Ammon's horn (tissue), 1 donor: ENCODE data around the gene HIVEP3.

Experiments
- DNase-seq: peaks from one replicate; pipeline ENCODE4 v3.0.0-alpha.2; 2016; ENCODE audit warnings: low spot score

The HIVEP3 gene

DNA sequence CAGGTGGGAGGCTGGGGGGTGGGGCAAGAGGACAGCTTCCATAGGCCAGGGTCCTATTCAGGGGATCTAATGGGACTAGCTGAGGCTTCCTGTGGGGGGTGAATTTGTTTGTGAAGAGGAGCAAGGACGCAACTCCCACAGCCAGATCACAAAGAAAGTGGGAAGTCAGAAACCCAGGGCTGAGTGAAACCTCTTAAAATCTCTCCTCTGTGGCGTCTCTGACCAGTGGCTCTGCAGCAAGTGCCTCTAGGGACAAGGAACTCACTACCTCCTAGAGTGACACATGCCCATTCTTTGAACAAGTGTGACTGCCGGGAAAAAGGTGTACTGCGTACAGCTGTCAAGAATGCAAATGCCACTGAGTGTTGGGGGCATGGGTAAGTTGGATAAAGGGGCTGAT is 187.9 kb downstream of the HIVEP3 start:
- DNase-seq: no peak

DNA sequence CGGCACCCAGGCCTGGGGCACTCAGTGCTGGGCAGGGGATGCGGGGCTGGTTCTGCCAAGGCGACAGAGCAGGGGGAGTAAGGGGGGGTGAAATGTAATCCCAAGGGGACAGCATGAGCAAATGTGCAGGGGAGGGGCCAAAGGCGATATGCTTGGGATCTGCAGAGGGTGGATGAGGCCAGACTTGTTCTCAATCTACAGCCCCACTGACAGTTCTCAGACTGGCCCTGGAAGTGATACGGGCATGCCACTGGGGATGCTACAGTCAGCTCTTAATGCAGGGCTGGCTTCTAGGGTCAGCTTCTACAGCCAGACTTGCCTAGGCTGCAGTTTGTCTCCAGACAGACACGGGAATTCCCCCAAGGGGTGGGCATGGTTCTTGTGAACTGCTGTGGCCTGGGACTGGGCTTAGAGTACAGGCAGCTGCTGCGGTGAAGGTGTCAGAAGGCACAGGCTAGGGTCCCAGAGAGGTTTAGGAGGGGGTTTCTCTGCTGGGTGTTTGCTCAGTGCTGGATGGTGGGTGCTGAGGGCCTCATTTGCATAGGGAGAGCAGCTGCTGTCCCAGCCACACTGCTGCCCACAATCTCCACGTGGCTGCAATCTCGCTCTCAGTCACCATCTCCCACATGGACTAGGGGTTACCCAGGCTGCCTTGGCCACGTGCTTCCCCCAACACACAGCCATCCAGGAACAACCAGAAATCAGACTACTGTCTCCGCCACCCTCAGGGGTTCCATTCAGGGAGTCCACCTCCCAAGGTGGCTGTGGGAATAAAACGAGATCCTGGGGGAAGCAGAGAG is 190.1 kb downstream of the HIVEP3 start:
- peak; percentile 66 for DNase-seq

DNA sequence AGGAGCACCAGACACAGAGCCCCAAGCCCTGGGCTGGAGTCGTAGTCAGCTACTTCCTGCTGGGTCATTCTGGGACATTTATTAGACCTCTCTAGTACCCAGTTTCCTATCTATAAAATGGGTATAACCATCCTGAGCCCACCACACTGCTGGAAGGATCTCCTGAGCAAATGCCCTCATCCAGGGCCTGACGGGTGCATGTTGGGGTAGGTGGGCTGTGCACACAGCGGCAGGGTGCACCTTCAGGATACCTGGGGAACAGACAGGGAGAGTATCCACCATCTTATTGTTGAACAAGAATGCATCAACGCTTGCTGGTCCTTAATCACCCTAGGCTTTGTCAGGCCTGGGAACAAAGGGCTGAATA is 191.0 kb downstream of the HIVEP3 start:
- no peak for DNase-seq

DNA sequence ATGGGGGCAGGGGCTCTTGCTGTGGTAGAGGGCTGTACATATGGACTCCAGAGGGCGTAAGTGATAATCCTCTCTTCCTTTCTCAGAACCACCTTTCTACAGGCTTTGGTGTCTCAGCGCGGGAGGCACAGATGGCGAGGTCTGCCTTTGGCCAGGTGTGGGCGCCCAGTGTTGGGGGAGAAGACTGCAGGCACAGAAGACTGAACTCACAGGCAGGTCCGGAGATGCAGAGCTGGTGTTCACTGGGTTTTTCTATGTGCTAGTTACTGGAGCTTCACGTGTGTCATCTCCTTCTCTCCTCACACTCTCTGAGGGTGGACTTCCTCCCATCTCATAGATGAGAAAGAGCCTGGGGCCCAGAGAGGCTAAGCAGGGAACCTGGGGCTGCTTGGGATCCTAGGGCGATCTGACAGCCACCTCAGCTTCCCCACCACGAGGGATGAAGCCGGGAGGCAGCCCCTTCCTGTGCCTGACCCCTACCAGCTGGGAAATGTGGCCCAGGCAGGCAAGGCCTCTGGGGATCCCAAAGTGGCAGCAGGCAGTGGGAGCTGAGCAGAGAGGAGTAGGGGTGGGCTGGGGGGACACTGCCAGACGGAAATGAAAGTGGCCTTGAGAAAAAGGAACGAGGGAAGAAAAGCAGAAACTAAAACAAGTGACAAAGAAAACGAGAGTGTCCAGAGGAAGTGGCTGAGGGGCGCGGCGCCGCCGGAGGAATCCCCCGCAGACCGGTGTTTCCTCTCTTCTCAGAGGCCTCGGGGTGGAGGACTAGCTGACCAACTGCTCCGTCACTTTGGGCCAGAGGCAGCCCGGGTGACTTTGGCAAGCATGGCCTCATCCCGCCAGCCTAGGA is 191.6 kb downstream of the HIVEP3 start:
- peak; percentile 77 for DNase-seq

DNA sequence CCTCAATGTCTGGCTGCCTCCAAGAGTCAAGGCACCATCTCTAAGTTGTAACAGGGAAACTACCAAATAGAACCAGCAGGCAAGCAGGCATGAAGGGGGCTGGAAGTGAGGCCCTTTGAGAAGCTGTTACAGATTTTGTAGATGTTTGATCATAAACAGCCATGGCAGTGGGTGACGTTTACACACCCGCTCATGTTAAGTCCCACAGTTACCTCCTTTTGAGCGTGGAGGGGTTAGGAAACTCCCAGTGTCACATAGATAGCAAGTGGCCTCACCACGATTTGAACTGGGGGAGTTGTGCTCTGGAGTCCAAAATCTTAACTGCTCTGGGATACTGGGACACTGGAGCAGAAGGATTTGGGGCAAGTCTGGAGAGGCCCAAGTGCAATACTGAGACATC is 192.4 kb downstream of the HIVEP3 start:
- DNase-seq: no peak

DNA sequence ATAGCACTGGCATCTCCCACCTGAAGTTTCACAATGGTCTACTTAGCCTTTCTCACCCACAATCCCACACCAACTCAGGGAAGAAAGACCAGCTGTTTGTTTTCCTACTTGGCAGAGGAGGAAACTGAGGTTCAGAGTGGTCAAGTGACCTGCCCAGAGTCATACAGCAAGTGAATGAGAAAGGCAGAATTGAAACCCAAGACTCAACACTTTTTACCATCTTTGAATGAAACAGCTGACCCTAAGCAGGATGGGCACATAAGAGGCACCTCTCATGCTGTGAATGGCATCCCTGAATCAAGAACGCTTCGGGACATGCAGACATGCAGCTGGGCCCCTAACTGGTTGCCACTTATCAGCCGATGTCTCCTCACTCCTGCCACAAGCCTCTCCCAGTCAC is 193.8 kb downstream of the HIVEP3 start:
- no peak for DNase-seq

DNA sequence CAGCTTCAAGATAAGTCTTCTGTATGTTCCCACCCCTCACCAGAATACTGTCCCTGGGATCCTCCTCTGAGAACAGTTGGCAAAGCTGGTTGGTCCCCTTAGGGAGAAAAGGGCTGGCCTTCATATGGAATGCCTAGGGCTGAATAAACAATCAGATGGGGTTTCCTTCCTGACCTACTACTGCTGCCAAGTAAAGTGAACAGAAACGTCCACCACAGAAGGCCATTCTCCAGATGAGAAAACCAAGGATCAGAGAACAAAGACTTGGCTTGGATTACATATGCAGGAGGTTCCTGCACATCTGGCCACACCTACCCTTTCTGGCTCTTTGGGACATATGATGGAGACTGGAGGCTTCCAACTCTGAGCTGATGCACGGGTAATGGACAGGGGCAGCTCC is 194.5 kb downstream of the HIVEP3 start:
- DNase-seq: no peak

DNA sequence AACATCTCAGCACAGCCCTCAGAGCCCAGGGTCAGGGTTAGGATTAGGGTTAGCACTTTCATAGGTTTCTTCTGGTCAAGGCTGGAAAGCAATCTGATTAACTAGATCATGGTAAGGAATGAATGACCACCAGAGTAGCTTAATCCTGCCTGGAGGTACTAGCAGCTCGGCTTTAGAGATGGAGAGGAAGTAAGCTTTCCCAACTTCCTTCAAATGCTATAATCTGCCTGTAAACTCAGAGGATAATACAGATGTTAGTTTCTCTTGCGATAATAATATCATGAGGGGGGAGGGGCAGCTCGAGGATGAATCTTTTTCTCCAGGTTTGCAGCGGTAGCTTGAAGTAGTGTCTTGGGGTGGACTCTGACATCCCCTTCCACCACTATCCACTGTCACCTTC is 194.9 kb downstream of the HIVEP3 start:
- DNase-seq: no peak

DNA sequence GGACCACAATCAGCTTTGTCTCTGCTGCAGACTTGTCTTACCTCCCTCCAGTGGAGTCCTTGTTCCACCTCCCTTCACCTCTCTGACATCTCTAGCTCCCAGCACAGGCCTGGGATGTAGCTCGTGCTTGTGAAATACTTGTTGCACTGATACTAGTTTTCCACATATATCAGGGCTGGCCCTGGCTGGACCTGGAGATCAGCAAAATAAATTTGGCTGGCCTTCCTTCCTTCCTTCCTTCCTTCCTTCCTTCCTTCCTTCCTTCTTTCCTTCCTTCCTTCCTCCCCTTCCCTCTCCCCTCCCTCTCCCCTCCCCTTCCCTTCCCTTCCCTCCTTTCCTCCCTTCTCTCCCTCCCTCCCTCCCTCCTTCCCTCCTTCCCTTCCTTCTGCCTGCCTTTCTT is 196.5 kb downstream of the HIVEP3 start:
- no peak for DNase-seq

DNA sequence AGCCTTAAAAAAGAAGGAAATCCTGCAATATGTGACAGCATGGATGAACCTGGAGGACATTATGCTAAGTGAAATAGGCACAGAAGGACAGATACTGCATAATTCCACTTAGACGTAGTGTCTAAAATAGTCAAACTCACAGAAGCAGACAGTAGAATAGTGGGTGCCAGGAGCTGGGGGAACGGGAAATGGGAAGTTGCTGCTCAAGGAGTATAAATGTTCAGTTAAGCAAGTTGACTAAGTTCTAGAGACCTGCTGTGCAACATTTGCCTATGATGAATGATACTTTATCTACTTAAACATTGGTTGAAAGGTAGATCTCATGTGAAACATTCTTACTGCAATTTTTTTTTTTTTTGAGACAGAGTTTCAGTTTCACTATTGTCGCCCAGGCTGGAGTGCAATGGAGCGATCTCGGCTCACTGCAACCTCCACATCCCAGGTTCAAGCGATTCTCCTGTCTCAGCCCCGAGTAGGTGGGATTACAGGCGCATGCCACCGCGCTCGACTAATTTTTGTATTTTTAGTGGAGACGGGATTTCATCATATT is 197.8 kb downstream of the HIVEP3 start:
- DNase-seq: no peak

DNA sequence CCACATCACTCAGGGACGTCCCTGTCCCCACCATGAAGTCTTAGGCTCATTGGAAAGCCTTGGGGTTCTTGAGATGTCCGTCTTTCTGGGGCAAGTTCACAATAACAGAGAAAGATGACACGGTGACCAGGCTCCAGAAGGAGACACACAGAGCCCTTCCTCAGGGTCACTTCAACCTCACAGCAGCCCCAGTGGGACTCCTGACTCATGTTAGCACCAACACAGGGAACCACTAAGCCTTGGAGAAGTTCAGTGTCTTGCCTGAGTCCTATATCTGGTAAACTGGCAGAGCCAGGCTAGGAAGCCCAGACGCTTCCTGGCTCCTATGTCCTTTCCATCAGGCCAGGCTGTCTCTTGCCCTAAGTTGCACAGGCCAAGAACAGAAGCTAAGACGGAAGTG is 199.1 kb downstream of the HIVEP3 start:
- DNase-seq: no peak

DNA sequence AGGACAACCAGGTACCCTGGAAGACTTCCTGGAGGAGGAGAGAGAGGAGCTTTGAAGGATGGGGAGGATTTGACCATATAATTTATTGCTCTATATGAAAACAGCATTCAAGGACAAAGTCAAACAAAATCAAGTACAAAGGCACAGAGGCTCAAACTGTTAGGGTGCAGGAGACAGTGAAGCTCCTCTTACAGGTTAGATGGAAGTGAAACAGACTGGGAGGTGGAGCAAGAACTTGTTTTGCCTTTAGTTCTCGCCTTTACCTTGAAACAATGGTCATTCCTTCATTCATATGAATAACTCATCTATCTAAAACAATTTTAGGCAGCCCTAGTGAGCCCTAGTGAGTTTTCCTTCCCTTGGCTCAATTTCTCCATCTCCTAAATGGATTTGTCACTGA is 199.6 kb downstream of the HIVEP3 start:
- DNase-seq: no peak

DNA sequence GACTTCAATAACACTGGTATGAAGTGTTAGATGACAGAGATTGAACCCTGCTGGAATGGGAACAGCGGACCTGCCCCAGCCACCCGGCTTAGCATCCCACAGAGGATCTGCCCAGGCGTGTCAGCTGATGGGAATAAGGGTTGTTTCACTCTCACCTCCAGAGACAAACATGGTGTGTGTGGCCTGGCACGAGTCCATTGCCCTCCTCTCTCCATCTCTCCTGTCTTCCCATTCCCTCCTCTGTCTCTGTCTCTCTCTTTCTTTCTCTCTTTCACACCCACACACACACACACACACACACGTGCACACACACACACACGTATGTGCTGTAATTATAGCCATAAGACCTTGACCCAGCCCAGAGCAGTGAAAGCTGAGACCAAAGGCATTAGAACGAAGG is 200.2 kb downstream of the HIVEP3 start:
- DNase-seq: no peak

DNA sequence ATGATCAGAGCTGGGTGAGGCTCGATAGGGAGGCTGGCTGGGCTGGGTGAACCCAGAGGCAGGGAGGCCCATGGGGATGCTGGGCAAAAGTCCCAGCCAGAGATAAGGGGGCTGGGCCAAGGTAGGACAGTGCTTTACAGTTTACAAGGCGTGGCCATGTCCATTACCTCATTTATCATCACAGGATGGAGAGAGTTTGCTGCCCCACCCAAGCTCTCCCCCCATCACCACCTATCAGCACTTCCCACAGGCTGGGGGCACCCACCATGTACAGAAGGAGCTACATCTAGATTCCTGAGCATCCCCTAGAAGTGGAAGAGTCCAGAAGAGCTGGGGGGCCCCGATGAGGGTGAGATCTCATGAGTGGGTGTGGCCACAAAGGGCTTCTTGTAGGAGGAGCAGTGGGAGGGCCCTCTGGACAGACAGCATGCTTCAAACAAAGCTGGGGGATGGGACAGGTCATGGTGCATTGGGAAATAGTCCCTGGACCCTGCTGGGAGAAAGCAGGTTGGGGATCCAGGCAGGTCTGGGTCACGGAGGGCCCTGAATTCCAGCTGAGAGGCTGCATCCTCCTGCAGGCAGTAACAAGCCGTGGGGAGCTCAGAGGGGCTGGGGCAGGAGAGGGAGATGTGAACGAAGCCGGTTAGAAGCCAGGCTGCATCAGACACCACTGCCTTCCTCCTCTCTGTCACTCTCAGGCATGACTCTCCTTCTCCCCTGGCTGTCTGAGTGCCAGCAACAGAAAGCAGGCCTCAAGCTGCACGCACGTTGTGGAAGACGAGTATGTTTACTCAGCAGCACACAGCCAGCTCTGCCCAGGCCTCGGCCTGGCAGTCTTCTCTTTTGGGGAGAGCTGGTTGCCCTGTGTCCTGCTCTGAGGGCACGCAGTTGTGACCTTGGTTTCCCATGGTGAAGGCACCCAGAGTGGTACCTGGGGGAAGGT is 202.3 kb downstream of the HIVEP3 start:
- DNase-seq: no peak

DNA sequence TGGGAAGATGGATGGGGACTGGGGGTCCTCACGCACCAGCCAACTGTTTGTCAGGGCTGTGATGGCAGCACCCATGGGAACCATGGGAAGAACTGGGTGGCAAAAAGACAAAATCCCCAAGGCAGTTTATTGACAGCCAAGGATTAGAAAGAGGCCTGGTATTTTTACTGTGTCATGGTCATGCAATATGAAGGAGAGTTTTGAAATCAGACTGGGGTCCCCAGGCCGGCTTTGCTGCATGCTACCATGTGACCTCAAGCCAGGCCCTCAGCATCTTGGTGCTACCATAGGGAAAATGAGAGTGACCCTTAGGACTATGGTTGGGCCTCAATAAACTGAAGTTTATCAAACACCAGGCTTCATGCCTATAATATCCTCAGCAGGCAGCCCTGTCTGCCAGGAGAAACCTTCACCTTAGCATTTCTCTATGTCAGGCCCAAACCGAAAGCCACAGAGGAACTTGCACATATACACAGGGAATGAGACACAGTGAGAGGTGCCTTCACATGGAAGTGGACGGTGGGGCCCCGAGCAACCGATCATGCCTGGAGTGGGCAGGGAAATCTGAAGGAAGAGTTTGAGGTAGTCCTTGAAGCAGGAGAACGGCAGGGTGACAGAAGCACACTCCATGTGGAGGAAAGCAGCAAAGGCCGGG is 203.2 kb downstream of the HIVEP3 start:
- DNase-seq: no peak

DNA sequence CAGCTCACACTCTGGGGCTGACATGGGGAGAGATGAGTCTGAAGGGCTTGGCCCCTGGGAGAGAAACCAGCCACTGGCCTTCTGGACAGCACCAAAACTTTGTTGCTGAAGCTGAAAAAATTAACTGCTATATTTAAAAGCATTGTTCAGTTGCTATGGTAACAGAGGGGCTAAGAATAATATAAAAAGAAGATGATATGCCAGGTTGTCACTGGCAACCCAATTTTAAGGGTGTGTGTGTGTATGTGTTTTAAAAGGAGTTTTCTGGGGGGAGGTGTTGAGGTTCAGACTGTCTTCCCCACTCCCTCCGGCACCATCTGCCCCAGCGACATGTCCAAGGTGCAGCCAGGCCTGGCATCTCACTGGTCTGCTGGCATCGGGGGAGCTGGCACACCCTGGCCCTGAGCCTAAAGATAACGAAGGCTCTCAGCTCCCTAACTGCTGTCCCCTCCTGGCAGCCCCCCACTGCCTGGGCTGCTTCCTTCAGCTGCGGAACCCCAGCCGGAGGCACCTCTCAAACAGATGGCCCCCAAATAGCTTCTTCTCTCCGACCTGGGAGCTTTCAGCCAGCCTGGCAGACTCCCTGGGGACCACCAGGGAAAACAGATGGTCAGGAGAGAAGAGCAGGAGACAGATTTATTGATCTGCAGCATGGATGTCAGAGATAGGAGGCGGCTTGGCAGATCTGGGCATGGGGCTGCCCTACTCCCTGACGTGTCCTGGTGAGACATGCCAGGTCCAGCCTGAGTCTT is 203.9 kb downstream of the HIVEP3 start:
- peak; percentile 24 for DNase-seq

DNA sequence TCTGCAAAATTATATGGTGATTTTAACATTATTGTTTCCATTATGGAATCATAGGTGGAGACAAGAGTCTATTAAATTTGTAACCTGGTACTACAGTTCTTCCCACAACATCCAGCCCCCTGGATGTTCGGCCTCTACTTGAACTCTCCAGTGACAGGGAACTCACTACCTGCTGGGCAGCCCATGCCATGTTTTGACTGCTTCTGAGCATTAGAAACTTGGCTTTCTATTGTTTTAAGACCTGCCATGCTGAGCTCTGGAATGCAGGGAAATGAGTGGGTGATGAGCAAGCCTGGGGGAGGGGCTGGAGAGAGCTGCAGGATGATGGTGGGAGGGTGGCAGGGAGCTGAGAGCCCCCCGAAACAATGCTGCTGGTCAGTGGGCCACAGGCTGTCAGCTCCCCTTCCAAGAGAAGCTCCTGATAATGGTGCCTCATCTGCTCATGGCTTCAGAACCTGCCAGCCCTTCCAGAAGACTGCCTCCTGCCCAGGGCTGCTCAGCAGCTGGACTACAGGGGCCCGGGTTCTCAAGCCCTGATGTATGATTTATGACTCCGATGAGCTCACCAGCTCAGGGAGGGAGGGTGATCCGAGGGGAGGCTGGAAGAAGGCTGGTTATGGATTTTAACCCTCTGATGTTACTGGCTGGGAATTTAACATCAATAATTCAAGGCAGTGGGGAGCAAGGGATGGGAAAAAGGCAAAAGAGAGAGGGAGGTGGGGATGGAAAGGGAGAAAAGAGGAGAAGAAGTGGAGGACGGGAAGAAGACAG is 205.0 kb downstream of the HIVEP3 start:
- DNase-seq: no peak

DNA sequence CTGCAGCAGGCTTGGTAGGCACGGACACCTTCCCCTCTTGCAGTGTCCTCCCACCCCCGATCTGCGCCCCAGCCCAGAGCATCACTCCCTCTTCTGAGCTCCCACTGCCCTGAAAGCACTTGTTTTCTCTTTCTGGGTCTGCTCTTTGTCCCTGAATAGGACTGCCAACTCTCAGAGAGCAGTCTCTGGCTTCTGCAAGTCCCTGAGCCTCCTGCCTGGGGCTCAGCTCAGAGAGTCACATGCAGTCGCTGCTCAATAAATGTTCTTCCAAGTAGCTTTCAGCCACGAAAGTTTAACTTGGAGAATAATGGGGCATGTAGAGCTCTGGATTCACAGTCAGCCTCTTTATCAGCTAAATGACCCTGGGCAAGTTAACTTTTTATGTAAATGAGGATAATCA is 205.6 kb downstream of the HIVEP3 start:
- DNase-seq: peak; percentile 52

DNA sequence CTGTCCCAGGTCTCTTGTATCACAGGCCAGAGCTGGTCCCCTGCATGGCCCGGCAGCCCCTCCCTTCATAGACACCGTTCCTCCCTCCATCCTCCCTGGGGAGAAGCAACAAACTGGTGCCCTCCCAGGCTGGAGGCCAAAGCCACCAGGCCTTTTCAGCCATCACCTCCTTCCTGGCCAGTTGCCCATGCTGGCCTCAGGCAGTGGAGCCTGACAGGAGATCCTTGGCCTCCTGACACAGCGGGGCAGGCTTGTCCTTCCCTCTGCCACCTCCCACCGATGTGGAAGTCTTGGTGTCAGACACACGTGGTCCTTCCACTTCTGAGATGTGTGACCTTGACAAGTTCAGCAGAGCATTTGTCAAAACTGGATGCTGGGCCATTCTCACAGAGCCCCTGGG is 206.0 kb downstream of the HIVEP3 start:
- peak; percentile 48 for DNase-seq

DNA sequence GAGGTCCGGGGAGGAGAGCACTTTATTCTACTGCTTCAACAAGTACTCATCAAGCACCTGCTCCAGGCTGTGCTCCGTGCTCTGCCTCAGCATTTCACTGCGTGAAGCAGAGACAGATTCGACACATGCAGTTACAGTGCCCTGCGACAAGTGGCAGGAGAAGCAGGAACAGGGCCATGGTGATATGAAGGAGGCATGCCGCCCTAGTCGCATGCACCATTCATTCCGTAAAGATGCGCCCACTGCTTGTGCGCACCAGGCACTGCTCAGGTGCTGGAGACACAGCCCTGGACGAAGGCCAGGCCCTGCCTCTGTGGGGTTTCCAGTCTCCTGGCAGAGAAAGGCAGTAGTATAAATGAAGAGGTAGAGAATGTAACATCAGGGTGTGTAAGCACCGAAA is 206.6 kb downstream of the HIVEP3 start:
- DNase-seq: no peak
